HL-60 (cell line): ENCODE measurements around the gene CERS5.

Source experiments
- CTCF ChIP-seq: IDR thresholded peaks from one replicate; pipeline ENCODE4 v1.5.1; 2011; ENCODE audit warnings: low read length, control low read depth, inconsistent platforms; ENCODE audit not compliant: insufficient read depth
- POLR2AphosphoS5 ChIP-seq: IDR thresholded peaks from 2 replicates; pipeline ENCODE4 v1.6.1; 2012; ENCODE audit warnings: low read depth

GRCh38 chr12:50110762-50111351, 56.3 kb downstream of the CERS5 start:
- TF ChIP-seq CTCF (no peak), POLR2AphosphoS5 (no peak)
